CD4-positive, alpha-beta T cell (primary cell): ENCODE results near the gene LAMA2. TPM values are rescaled to one million over a fixed set of nuclear protein-coding genes. Genes with fewer than 3 reads are reported as not detected.

Source experiments
- ATAC-seq: fragments of 200-7000 bp; cut with Tn5 transposase; one replicate; pipeline ENCODE4 v1.10.0; 2022; ENCODE audit warnings: mild to moderate bottlenecking; ENCODE audit not compliant: poor library complexity
- CTCF ChIA-PET: fragments of 350-600 bp; sonication (Branson Sonifier 250); formaldehyde crosslinking; loops from one replicate; lab custom pipeline; 2021; ENCODE audit warnings: antibody characterized with exemption, inconsistent platforms; lab: Charles Lee
- POLR2A ChIA-PET: fragments of 350-600 bp; sonication (Branson Sonifier 250); formaldehyde crosslinking; loops from one replicate; lab custom pipeline; 2021; ENCODE audit warnings: antibody characterized with exemption, inconsistent platforms; lab: Charles Lee
- DNase-seq, 14 experiments: peaks; one replicate each; pipeline ENCODE4 v3.0.0-alpha.2; 2013 to 2020; ENCODE audit warnings: mixed read lengths in 2 of 14
- H3K27ac ChIP-seq, 2 donors: one replicate each; pipeline versions ENCODE4 v1.5.1 to v1.7.0; 2013; ENCODE audit warnings: low read length in 2 of 2, low read depth in 1 of 2, mild to moderate bottlenecking in 1 of 2
- H3K27me3 ChIP-seq, 2 experiments: 1 replicate in 1 of 2; 2 replicates in 1 of 2; pipeline versions ENCODE4 v1.6.1 to v1.7.0; 2013; ENCODE audit warnings: low read length in 2 of 2, control low read depth in 1 of 2, mild to moderate bottlenecking in 1 of 2, moderate library complexity in 1 of 2; ENCODE audit not compliant: insufficient read depth in 2 of 2, control insufficient read depth in 1 of 2
- H3K36me3 ChIP-seq: one replicate; pipeline ENCODE4 v1.6.1; 2013; ENCODE audit warnings: low read length, control low read depth; ENCODE audit not compliant: insufficient read depth
- H3K4me1 ChIP-seq: one replicate; pipeline ENCODE4 v1.6.1; 2013; ENCODE audit warnings: low read length, control low read depth; ENCODE audit not compliant: insufficient read depth
- H3K4me3 ChIP-seq: one replicate; pipeline ENCODE4 v1.5.1; 2013; ENCODE audit warnings: mild to moderate bottlenecking, low read length, moderate library complexity
- H3K9me3 ChIP-seq, 2 experiments: 1 replicate in 1 of 2; 2 replicates in 1 of 2; pipeline versions ENCODE4 v1.6.1 to v1.7.0; 2013; ENCODE audit warnings: low read length in 2 of 2, mild to moderate bottlenecking in 2 of 2, control low read depth in 1 of 2, moderate library complexity in 1 of 2; ENCODE audit not compliant: control insufficient read depth in 1 of 2, insufficient read depth in 1 of 2
- H3K27ac Mint-ChIP-seq: one replicate; pipeline ENCODE4 v1.8.0; 2020; ENCODE audit warnings: mixed read lengths
- H3K27me3 Mint-ChIP-seq: one replicate; pipeline ENCODE4 v1.8.0; 2021; ENCODE audit warnings: mixed read lengths
- H3K36me3 Mint-ChIP-seq: one replicate; pipeline ENCODE4 v1.8.0; 2021; ENCODE audit warnings: low read depth, mixed read lengths
- H3K4me1 Mint-ChIP-seq: one replicate; pipeline ENCODE4 v1.8.0; 2021; ENCODE audit warnings: low read depth, mixed read lengths
- H3K4me3 Mint-ChIP-seq: one replicate; pipeline ENCODE4 v1.8.0; 2020; ENCODE audit warnings: mild to moderate bottlenecking, mixed read lengths
- H3K9me3 Mint-ChIP-seq: one replicate; pipeline ENCODE4 v1.8.0; 2020; ENCODE audit warnings: mixed read lengths
- intact Hi-C, 2 experiments: fragments of 100-400 bp; cut with DNase I in 1 of 2; cut with micrococcal nuclease in 1 of 2; formaldehyde crosslinking; loops; one replicate each; pipeline versions ENCODE4 v1.15.1 to v1.9.0; 2023 to 2025; cut with DNase I, micrococcal nuclease
- total RNA-seq, 174 experiments: library from RNA in 2 of 174; stranded (reverse) in 2 of 174; gene quantifications; one replicate each; pipeline ENCODE4 v1.2.3 and lab custom pipeline; 2021 to 2026
- TF ChIP-seq, protein P1 (sequence below): fragments of 200-600 bp; IDR thresholded peaks from one replicate; pipeline ENCODE4 v1.8.0; 2022; ENCODE audit warnings: antibody characterized with exemption, mild to moderate bottlenecking

Gene LAMA2
- total RNA-seq, 2 experiments from 2014 or later = 0.05 to 0.06 TPM

DNA sequence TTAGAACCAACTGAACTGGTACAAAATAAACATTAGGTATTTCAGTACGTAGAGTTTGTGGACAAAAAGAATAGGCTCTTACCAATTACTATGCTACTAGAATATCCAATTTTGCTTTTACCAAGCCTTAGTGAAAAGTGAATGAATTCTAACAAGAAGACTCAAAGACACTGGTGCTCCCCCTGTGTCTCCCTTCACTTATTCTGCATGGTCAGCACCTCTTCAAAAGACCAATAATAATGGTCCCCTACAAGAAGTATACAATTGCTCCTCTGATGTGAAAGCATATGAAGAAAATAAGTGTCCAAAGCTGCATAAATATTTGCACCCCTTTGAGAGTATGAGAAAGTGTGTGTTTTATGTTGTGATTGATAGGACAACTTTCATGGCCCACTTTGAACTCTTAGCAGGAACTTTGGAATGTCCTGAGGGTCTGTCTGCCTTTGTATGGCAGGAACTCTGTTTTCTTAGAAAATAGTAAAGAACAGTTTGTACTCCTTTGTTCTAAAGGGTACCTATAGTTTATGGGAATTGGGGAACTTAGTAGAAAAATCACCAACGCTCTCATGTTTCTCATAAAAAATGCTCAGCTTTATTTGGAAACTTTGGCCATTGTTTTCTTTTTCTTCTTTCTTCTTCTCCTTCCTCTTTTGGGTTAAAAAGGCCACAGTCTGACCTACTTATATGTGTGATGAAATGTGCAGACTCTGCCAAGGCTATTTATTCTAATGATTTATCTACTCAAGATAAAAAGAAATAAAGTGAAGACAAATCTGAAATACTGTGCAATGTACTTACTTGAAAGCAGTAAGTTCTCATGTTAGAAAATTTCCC is 352.4 kb downstream of the LAMA2 start:
- POLR2A ChIA-PET = no interaction called here
- Mint-ChIP-seq H3K4me1 (no peaks in the 10 kb centered on the region), H3K4me3 (no peak overlapping the region), H3K9me3 (no peaks in the 10 kb centered on the region), H3K27me3 (peaks cover 17% of the 10 kb centered on the region), H3K27ac (no peak overlapping the region), H3K36me3 (no peaks in the 10 kb centered on the region)
- Histone ChIP-seq H3K4me1 (no peaks in the 10 kb centered on the region), H3K36me3 (no peaks in the 10 kb centered on the region), H3K27me3 (peaks cover 0 to 3% of the 10 kb centered on the region in 2 experiments), H3K27ac (no peak overlapping the region), H3K9me3 (no peaks in the 10 kb centered on the region), H3K4me3 (no peak overlapping the region)
- no peak for ATAC-seq
- CTCF ChIA-PET = no interaction called here
- no peak for DNase-seq
- intact Hi-C loops = no loop called here
- TF ChIP-seq, protein P1, sequence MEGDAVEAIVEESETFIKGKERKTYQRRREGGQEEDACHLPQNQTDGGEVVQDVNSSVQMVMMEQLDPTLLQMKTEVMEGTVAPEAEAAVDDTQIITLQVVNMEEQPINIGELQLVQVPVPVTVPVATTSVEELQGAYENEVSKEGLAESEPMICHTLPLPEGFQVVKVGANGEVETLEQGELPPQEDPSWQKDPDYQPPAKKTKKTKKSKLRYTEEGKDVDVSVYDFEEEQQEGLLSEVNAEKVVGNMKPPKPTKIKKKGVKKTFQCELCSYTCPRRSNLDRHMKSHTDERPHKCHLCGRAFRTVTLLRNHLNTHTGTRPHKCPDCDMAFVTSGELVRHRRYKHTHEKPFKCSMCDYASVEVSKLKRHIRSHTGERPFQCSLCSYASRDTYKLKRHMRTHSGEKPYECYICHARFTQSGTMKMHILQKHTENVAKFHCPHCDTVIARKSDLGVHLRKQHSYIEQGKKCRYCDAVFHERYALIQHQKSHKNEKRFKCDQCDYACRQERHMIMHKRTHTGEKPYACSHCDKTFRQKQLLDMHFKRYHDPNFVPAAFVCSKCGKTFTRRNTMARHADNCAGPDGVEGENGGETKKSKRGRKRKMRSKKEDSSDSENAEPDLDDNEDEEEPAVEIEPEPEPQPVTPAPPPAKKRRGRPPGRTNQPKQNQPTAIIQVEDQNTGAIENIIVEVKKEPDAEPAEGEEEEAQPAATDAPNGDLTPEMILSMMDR = no peak

DNA sequence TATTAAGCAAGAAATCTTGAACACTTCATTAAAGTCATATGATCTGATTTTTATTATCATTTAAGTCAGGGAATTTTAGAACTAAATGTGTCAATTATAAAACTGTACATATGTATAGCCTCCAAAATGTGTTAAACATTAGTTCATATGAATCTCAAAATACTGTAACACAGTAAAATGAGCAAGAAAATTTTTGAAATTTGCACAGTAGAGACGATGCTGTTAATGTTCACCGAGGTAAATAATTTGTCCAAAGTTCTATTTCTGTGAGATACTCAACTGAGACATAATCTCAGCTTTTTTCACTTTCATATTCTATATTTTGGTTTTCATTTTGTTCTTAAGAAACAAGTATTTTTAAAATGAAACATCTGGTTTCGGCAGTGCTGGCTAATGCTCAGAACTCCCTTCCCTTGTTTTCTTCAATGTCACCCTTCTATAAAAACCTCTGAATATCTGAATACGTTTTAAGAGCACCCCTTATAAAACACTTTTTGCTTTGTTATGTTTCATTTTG is 353.1 kb downstream of the LAMA2 start:
- H3K4me3 ChIP-seq = no peak overlapping the region
- no peaks in the 10 kb centered on the region for H3K4me1 Mint-ChIP-seq
- intact Hi-C loops = no loop called here
- H3K36me3 Mint-ChIP-seq = no peaks in the 10 kb centered on the region
- H3K4me3 Mint-ChIP-seq = no peak overlapping the region
- ATAC-seq (no peak), DNase-seq (no peak)
- no peak overlapping the region for H3K27ac ChIP-seq
- H3K9me3 Mint-ChIP-seq = no peaks in the 10 kb centered on the region
- ChIA-PET POLR2A (no interaction called here), CTCF (no interaction called here)
- peaks cover 19% of the 10 kb centered on the region for H3K27me3 Mint-ChIP-seq
- peaks cover 0 to 3% of the 10 kb centered on the region in 2 experiments for H3K27me3 ChIP-seq
- no peaks in the 10 kb centered on the region for H3K9me3 ChIP-seq
- H3K27ac Mint-ChIP-seq = no peak overlapping the region
- H3K4me1 ChIP-seq = no peaks in the 10 kb centered on the region
- TF ChIP-seq, protein P1 = no peak
- H3K36me3 ChIP-seq = no peaks in the 10 kb centered on the region

DNA sequence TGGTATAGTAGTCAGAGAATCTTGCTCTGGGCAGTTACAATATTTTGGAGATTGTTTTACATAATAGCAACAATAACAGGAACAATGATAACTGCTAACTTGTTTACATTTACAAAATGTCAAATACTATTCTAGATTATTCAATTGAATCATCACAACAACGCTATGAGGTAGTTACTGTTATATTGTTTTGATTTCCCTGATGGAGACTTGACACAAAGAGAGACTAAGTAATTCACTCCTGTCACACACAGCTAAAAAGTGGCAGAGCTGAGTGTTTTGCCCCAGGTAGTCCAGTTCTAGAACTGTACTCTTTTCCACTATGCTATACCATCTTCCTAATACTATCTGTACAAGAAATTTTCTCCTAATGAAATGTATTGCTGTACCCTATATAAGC is 356.1 kb downstream of the LAMA2 start:
- intact Hi-C loops = no loop called here

More for the DNA sequence above, 356.1 kb downstream of the LAMA2 start:
- Histone ChIP-seq H3K9me3 (no peaks in the 10 kb centered on the region), H3K27me3 (peaks cover 0 to 3% of the 10 kb centered on the region in 2 experiments), H3K4me1 (no peaks in the 10 kb centered on the region), H3K27ac (no peak overlapping the region), H3K36me3 (no peaks in the 10 kb centered on the region), H3K4me3 (no peak overlapping the region)
- TF ChIP-seq, protein P1 = no peak
- Mint-ChIP-seq H3K4me3 (no peak overlapping the region), H3K9me3 (no peaks in the 10 kb centered on the region), H3K27ac (no peak overlapping the region), H3K4me1 (no peaks in the 10 kb centered on the region), H3K36me3 (no peaks in the 10 kb centered on the region), H3K27me3 (peaks cover 22% of the 10 kb centered on the region)
- ChIA-PET POLR2A (no interaction called here), CTCF (no interaction called here)
- no peak for DNase-seq
- ATAC-seq = no peak
